ENCODE data around the gene TRIM52. TPM values are rescaled to one million over a fixed set of nuclear protein-coding genes. Genes with fewer than 3 reads are reported as not detected.

The TRIM52 gene
- total and polyA plus RNA-seq, 9 of the 15 experiments (the other 6 are each of a cell fraction or from before 2014, with no cell fraction given) = 3.3 to 21.9 (median 13.5) TPM

GRCh38 chr5:181255276-181255675, 5.7 kb downstream of the TRIM52 start (continued):
- TF ChIP-seq ZNF318 (IDR thresholded peaks at IDR 0.05; ENCODE audit: borderline replicate concordance in 1 of 2, low read depth in 1 of 2) (no peak), ARID1B (IDR thresholded peaks at IDR 0.05) (no peak), GTF2E2 (tag; IDR thresholded peaks at IDR 0.05) (no peak), CBX3 (IDR thresholded peaks at IDR 0.05; ENCODE audit: borderline replicate concordance in 1 of 2, low read length in 2 of 2) (no peak), SNRNP70 (optimal IDR thresholded peaks at IDR 0.05; ENCODE audit: low read depth, low read length) (no peak)
